Spleen (tissue), 11 donors: ENCODE data around the gene FILIP1L. TPM values are rescaled to one million over a fixed set of nuclear protein-coding genes. Genes with fewer than 3 reads are reported as not detected.

Experiments
- DNase-seq: peaks from one replicate; pipeline ENCODE4 v3.0.0-alpha.2; 2020
- H3K27ac ChIP-seq, 8 donors: fragments of 200-600 bp; sonication (generic) in 7 of 8; 1 replicate in 4 of 8; 2 replicates in 4 of 8; pipeline versions ENCODE4 v1.5.0 to v1.8.0; 2016 to 2021; ENCODE audit warnings: inconsistent platforms in 4 of 8, mild to moderate bottlenecking in 4 of 8, moderate library complexity in 1 of 8
- H3K27me3 ChIP-seq, 7 donors: fragments of 200-600 bp; sonication (generic) in 6 of 7; replicated peaks in 1 of 7; 1 replicate in 4 of 7; 2 replicates in 3 of 7; pipeline versions ENCODE4 v1.5.0 to v1.8.0; 2016 to 2021; ENCODE audit warnings: inconsistent platforms in 3 of 7, mild to moderate bottlenecking in 1 of 7
- H3K36me3 ChIP-seq, 6 donors: fragments of 200-600 bp; sonication (generic) in 5 of 6; 1 replicate in 4 of 6; 2 replicates in 2 of 6; pipeline versions ENCODE4 v1.5.0 to v1.8.0; 2016 to 2021; ENCODE audit warnings: inconsistent platforms in 2 of 6
- H3K4me1 ChIP-seq, 6 donors: fragments of 200-600 bp; sonication (generic) in 5 of 6; 1 replicate in 3 of 6; 2 replicates in 3 of 6; pipeline versions ENCODE4 v1.5.0 to v1.8.0; 2016 to 2021; ENCODE audit warnings: inconsistent platforms in 3 of 6
- H3K4me3 ChIP-seq, 8 donors: fragments of 200-600 bp; sonication (generic) in 7 of 8; 1 replicate in 4 of 8; 2 replicates in 4 of 8; pipeline versions ENCODE4 v1.5.0 to v1.8.0; 2016 to 2021; ENCODE audit warnings: inconsistent platforms in 4 of 8, mild to moderate bottlenecking in 4 of 8, moderate library complexity in 2 of 8
- H3K9me3 ChIP-seq, 8 donors: fragments of 200-600 bp; sonication (generic) in 7 of 8; 1 replicate in 4 of 8; 2 replicates in 4 of 8; pipeline versions ENCODE4 v1.5.0 to v1.8.0; 2016 to 2021; ENCODE audit warnings: inconsistent platforms in 4 of 8
- POLR2A ChIP-seq, 3 donors: fragments of 450-650 bp; IDR thresholded peaks; one replicate each; pipeline ENCODE4 v1.5.1; 2017; ENCODE audit warnings: antibody characterized with exemption in 3 of 3, mild to moderate bottlenecking in 1 of 3
- POLR2AphosphoS5 ChIP-seq, 3 donors: sonication (generic); formaldehyde crosslinking; IDR thresholded peaks; one replicate each; pipeline ENCODE4 v1.5.1; 2017; ENCODE audit warnings: antibody characterized with exemption in 3 of 3
- WGBS, 5 donors: extraction: QIAGEN DNeasy Blood & Tissue Kit in 3 of 5; methylation state at CpG; one replicate each; pipeline versions ENCODE4 v1.1.5 to v1.1.7; 2013 to 2018; 5-methylcytosine and 5-hydroxymethylcytosine counted together
- intact Hi-C: fragments of 100-400 bp; cut with DNase I; formaldehyde crosslinking; loops from one replicate; pipeline ENCODE4 v1.15.0; 2023; ENCODE audit warnings: low total_unique reads
- polyA plus RNA-seq, 3 donors: library from polyadenylated mRNA; stranded (reverse); fragments of 200-250 nt; gene quantifications; one replicate each; pipeline ENCODE4 v1.2.1, GENCODE V29; 2013
- total RNA-seq, 7 donors: library from RNA; depleted of rRNA in 3 of 7; stranded (reverse); fragments of >200 nt in 3 of 7; fragmentation: NEBNext Ultra II Directional in 4 of 7; extraction: Animal tissue kit (Norgen Biotek cat#: 25700) in 4 of 7; gene quantifications; one replicate each; pipeline versions ENCODE4 v1.1.0 to v1.2.1, GENCODE V29; 2016 to 2021
- TF ChIP-seq, protein P1 (sequence below), 11 experiments: fragments of 200-600 bp in 7 of 11; fragments of 450-650 bp in 4 of 11; sonication (generic) in 4 of 11; IDR thresholded peaks in 8 of 11; conservative IDR thresholded peaks in 3 of 11; 1 replicate in 7 of 11; 2 replicates in 4 of 11; pipeline versions ENCODE4 v1.4.0 to v1.8.0; 2016 to 2021; ENCODE audit warnings: antibody characterized with exemption in 11 of 11, inconsistent platforms in 4 of 11, mild to moderate bottlenecking in 1 of 11
- donor health status: healthy with polysubstance abuse.
- donor health status: DM: no; HTN: no; CAD: no; lungs with moderate emphysema.
- donor health status: DM: no; HTN: no; CAD: no.
- donor health status: Bipolar disorder and iron deficiency.
- donor health status: healthy.
- donor health status: DM: no; HTN: no; CAD: no.
- donor health status: DM: yes; HTN: yes; CAD: no.

FILIP1L gene
- total and polyA plus RNA-seq, 10 donors: 11.1 to 47.7 (median 30.9) TPM

DNA sequence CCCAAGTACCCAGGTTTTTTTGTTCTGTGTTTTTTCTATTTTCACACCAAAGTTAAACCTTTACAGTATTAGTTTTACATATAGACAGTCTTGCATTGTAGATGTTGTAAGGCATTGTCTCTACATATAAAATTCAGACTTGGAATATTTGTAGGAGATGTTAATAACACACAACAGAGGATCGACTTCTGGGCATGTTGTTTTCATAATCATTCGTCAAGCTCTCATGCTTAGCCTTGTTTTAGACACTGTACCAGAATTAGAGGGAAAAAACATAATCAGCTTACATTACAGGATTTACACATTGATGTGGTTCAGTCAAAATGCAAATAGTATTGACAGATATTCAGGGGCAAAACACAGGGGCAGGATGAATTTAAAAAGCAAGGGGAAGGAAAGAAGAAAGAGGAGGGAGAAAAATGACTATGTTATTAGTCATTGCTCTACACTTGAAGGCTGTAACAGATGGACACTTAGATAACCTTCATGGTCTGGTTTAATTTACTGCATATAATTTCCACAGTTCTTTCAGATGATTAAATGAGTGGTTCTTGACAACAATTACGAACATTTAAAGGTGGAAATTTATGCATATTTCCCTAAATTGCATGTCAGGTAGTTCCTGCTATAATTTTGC, 289.2 kb downstream of the FILIP1L start:
- Histone ChIP-seq H3K4me1 (peaks cover 0 to 15% (median 0%) of the 10 kb centered on the region in 6 donors), H3K4me3 (no peak overlapping the region), H3K27ac (no peak overlapping the region), H3K36me3 (no peaks in the 10 kb centered on the region), H3K27me3 (no peaks in the 10 kb centered on the region), H3K9me3 (no peaks in the 10 kb centered on the region)
- TF ChIP-seq POLR2AphosphoS5 (IDR thresholded peaks at IDR 0.05) (no peak), POLR2A (IDR thresholded peaks at IDR 0.05) (no peak)
- TF ChIP-seq, protein P1, sequence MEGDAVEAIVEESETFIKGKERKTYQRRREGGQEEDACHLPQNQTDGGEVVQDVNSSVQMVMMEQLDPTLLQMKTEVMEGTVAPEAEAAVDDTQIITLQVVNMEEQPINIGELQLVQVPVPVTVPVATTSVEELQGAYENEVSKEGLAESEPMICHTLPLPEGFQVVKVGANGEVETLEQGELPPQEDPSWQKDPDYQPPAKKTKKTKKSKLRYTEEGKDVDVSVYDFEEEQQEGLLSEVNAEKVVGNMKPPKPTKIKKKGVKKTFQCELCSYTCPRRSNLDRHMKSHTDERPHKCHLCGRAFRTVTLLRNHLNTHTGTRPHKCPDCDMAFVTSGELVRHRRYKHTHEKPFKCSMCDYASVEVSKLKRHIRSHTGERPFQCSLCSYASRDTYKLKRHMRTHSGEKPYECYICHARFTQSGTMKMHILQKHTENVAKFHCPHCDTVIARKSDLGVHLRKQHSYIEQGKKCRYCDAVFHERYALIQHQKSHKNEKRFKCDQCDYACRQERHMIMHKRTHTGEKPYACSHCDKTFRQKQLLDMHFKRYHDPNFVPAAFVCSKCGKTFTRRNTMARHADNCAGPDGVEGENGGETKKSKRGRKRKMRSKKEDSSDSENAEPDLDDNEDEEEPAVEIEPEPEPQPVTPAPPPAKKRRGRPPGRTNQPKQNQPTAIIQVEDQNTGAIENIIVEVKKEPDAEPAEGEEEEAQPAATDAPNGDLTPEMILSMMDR (IDR thresholded peaks at IDR 0.05 in 8 of 11, conservative IDR thresholded peaks at IDR 0.05 in 3 of 11): no peak
- WGBS, 5 donors: 40 to 63% (median 54%) methylated on average over 3 of the region's 3 CpGs
- no peak for DNase-seq
- intact Hi-C loops: no loop called here

DNA sequence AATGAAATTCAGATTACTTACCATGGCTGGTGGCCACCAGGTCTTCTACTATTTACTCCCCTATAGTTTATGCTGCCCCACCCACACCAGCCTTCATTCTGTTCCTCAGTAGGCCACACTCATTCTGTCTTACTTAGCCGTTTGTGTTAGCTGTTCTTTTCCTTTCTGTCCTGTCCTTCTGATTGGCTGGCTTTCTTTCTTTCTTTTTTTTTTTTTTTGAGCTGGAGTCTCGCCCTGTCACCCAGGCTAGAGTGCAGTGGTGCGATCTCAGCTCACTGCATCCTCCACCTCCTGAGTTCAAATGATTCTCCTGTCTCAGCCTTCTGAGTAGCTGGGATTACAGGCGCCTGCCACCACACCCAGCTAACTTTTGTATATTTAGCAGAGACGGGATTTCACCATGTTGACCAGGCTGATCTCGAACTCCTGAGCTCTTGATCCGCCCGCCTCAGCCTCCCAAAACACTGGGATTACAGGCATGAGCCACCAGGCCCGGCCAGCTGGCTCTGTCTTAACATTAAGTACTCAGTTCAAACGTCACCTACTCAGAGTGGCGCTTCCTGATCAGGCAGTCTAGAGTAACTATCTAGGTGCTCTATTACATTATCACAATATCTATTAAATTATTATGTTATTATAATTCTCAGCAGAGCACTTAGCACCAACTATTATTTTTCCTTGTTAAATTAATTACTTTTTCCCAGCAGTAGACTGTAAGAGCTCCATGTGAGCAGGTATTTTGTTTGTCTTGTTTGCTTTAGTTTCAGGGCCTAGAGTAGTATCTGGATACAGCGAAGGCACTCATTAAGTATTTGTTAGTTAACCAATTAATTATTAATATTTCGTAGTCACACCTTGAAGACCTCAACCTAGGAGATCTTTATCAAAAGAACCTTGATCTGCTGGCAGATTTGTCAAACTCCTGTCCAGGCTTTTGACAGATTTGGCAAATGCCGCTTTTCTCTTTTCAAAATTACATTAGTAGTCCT, 290.3 kb downstream of the FILIP1L start:
- Histone ChIP-seq H3K9me3 (no peaks in the 10 kb centered on the region), H3K4me1 (peaks cover 0 to 24% (median 2%) of the 10 kb centered on the region in 6 donors), H3K4me3 (no peak overlapping the region), H3K27ac (no peak overlapping the region), H3K27me3 (no peaks in the 10 kb centered on the region), H3K36me3 (no peaks in the 10 kb centered on the region)
- WGBS, 5 donors: 87 to 91% (median 89%) methylated on average over 14 of the region's 14 CpGs
- intact Hi-C loops: no loop called here
- no peak for DNase-seq
- TF ChIP-seq POLR2A (IDR thresholded peaks at IDR 0.05) (no peak), POLR2AphosphoS5 (IDR thresholded peaks at IDR 0.05) (no peak)
- TF ChIP-seq, protein P1 (IDR thresholded peaks at IDR 0.05 in 8 of 11, conservative IDR thresholded peaks at IDR 0.05 in 3 of 11): no peak

DNA sequence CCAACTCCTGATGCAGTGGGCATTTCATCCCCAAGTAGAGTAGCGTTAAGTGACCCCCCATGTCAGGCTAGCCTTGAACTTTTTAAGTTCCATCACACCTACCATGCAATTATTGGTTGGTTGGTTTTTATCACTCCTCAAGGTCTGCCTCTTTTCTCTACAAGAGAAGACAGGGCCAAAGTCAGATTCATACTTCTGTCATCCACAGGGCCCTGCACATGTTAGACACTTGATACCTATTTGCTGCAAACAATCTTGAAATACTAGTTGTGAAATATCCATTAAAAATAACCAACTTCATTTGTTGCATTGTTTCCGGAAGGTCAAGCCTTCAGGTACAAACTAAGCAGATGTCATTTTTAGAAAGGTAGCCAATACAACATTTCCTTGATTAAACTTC, 295.5 kb downstream of the FILIP1L start:
- TF ChIP-seq POLR2AphosphoS5 (IDR thresholded peaks at IDR 0.05) (no peak), POLR2A (IDR thresholded peaks at IDR 0.05) (no peak)
- TF ChIP-seq, protein P1 (IDR thresholded peaks at IDR 0.05 in 8 of 11, conservative IDR thresholded peaks at IDR 0.05 in 3 of 11): no peak
- H3K36me3 ChIP-seq: no peaks in the 10 kb centered on the region
- 88 to 97% (median 91%) methylated on average over 2 of the region's 2 CpGs for WGBS, 5 donors
- H3K4me3 ChIP-seq: peak overlapping the region in 1 of 8 donors; percentile 83
- H3K27ac ChIP-seq: no peak overlapping the region
- DNase-seq: no peak
- no peaks in the 10 kb centered on the region for H3K9me3 ChIP-seq
- peaks cover 0 to 43% (median 21%) of the 10 kb centered on the region in 6 donors for H3K4me1 ChIP-seq
- no peaks in the 10 kb centered on the region for H3K27me3 ChIP-seq
- intact Hi-C loops: no loop called here
